HEK293 (cell line): ENCODE data around the gene CLDN15.

ENCODE experiments used
- CTCF ChIP-seq: fragments of 450-650 bp; formaldehyde crosslinking; IDR thresholded peaks from 2 replicates; pipeline ENCODE4 v1.5.1; 2016; ENCODE audit warnings: missing biosample characterization, missing genetic modification characterization
- PBX3 ChIP-seq: sonication (generic); formaldehyde crosslinking; IDR thresholded peaks from 2 replicates; pipeline ENCODE4 v1.8.1; 2022; ENCODE audit warnings: mild to moderate bottlenecking, moderate library complexity, missing genetic modification reagents
- ZNF175 ChIP-seq: fragments of 450-650 bp; formaldehyde crosslinking; IDR thresholded peaks from 2 replicates; pipeline ENCODE4 v1.5.1; 2016; ENCODE audit warnings: missing biosample characterization, missing genetic modification characterization
- ZNF292 ChIP-seq: fragments of 450-650 bp; formaldehyde crosslinking; IDR thresholded peaks from 2 replicates; pipeline ENCODE4 v1.5.1; 2016; ENCODE audit warnings: low read depth, missing biosample characterization, missing genetic modification characterization, borderline replicate concordance
- ZNF585B ChIP-seq: fragments of 450-650 bp; formaldehyde crosslinking; IDR thresholded peaks from 2 replicates; pipeline ENCODE4 v1.5.1; 2016; ENCODE audit warnings: missing biosample characterization, missing genetic modification characterization
- ZNF791 ChIP-seq: fragments of 450-650 bp; formaldehyde crosslinking; IDR thresholded peaks from 2 replicates; pipeline ENCODE4 v1.5.1; 2016; ENCODE audit warnings: missing biosample characterization, missing genetic modification characterization
- ZSCAN30 ChIP-seq: fragments of 450-650 bp; IDR thresholded peaks from 2 replicates; pipeline ENCODE4 v1.5.1; 2018; ENCODE audit warnings: missing biosample characterization, mild to moderate bottlenecking, missing genetic modification characterization, moderate library complexity

- no peak for TF ChIP-seq ZNF292 (tag by site-specific recombination)
- TF ChIP-seq ZNF175 (tag by site-specific recombination): no peak
- TF ChIP-seq CTCF (tag by site-specific recombination): no peak
- no peak for TF ChIP-seq PBX3 (CRISPR knock-in tag)
- no peak for TF ChIP-seq ZNF791 (tag by site-specific recombination)
- no peak for TF ChIP-seq ZNF585B (tag by site-specific recombination)
- TF ChIP-seq ZSCAN30 (tag by site-specific recombination): no peak
Measured at GRCh38 chr7:101273206-101273605, 35.6 kb upstream of the CLDN15 start.
